ENCODE measurements around the gene CPT1B. TPM values are rescaled to one million over a fixed set of nuclear protein-coding genes. Genes with fewer than 3 reads are reported as not detected.

The CPT1B gene
- total and polyA plus RNA-seq, 2 donors (not counting 3 experiments of a cell fraction or from before 2014, with no cell fraction given): 7.1 TPM

DNA sequence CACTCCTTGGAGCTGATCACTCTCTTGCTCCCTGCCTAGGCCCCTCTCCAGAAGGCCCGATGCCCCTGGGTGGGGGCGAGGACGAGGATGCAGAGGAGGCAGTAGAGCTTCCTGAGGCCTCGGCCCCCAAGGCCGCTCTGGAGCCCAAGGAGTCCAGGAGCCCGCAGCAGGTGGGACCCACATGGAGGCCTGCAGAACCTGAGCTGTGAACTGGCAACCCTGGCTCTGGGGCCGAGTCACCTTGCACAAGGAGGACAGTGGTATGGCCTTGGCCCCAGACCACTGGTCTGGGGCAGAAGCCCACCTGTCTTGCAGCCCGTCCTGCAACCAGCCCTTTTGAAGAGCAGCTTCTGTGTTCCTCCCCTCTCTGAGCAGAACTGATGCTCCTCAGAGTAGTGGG is 59.1 kb downstream of the CPT1B start:
- FAIRE-seq (no peak), DNase-seq (ENCODE audit: low read depth, low spot score) (no peak)
- no peaks in the 10 kb centered on the region for H4K20me1 ChIP-seq (replicated peaks; ENCODE audit: control insufficient read depth, extremely low read depth, insufficient read depth, low read length)
- CTCF ChIA-PET: no interaction called here
- H3K9ac ChIP-seq (replicated peaks; ENCODE audit: extremely low read depth, insufficient read depth, low read length): no peak overlapping the region
- H3K36me3 ChIP-seq (ENCODE audit: control insufficient read depth in 2 of 2, extremely low read depth in 1 of 2, insufficient read depth in 2 of 2, low read length in 2 of 2): peaks cover 0 to 27% of the 10 kb centered on the region in 2 experiments
- no peaks in the 10 kb centered on the region for H3K27me3 ChIP-seq (ENCODE audit: control insufficient read depth in 2 of 2, insufficient read depth in 2 of 2, low read length in 2 of 2)
- H3K4me3 ChIP-seq (replicated peaks in 1 of 3; ENCODE audit: insufficient read depth in 1 of 3, low read depth in 1 of 3, low read length in 3 of 3): no peak overlapping the region
- H3K27ac ChIP-seq (ENCODE audit: insufficient read depth, low read depth, low read length): no peak overlapping the region
- no peak overlapping the region for H3K4me2 ChIP-seq (ENCODE audit: insufficient read depth, low read length)
- no peak overlapping the region for H2AFZ ChIP-seq (ENCODE audit: low read depth, low read length)
- intact Hi-C loops (cut with micrococcal nuclease): no loop called here
- H3K9me1 ChIP-seq (replicated peaks; ENCODE audit: control insufficient read depth, extremely low read depth, insufficient read depth, low read length): no peaks in the 10 kb centered on the region
- dilution Hi-C loops (cut with MboI; ENCODE audit: extremely low pct_ligation_motif_present, low sequenced_read_pairs): no loop called here
- no TSS peak for BruUV-seq (replicated peaks)
- H3K79me2 ChIP-seq (ENCODE audit: control insufficient read depth, insufficient read depth, low read length): peaks cover 12% of the 10 kb centered on the region
- H3K9me3 ChIP-seq (replicated peaks; ENCODE audit: control insufficient read depth, insufficient read depth, low read length): no peaks in the 10 kb centered on the region
- peaks cover 4% of the 10 kb centered on the region for H3K4me1 ChIP-seq (ENCODE audit: control insufficient read depth, extremely low read depth, insufficient read depth, low read length)
- POLR2A ChIA-PET: no interaction called here
- TF ChIP-seq POLR2AphosphoS5 (IDR thresholded peaks at IDR 0.05; ENCODE audit: insufficient read depth, low read depth, low read length): no peak
- TF ChIP-seq POLR2A (IDR thresholded peaks at IDR 0.05; ENCODE audit: low read depth, low read length): no peak
- no peak for TF ChIP-seq MYC (IDR thresholded peaks at IDR 0.05; ENCODE audit: low read depth, low read length)
- TF ChIP-seq FOS (IDR thresholded peaks at IDR 0.05; ENCODE audit: borderline replicate concordance, insufficient read depth, low read length): no peak
- TF ChIP-seq, protein P1, sequence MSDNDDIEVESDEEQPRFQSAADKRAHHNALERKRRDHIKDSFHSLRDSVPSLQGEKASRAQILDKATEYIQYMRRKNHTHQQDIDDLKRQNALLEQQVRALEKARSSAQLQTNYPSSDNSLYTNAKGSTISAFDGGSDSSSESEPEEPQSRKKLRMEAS (IDR thresholded peaks at IDR 0.05; ENCODE audit: insufficient read depth, insufficient read length): no peak
- TF ChIP-seq, protein P2, sequence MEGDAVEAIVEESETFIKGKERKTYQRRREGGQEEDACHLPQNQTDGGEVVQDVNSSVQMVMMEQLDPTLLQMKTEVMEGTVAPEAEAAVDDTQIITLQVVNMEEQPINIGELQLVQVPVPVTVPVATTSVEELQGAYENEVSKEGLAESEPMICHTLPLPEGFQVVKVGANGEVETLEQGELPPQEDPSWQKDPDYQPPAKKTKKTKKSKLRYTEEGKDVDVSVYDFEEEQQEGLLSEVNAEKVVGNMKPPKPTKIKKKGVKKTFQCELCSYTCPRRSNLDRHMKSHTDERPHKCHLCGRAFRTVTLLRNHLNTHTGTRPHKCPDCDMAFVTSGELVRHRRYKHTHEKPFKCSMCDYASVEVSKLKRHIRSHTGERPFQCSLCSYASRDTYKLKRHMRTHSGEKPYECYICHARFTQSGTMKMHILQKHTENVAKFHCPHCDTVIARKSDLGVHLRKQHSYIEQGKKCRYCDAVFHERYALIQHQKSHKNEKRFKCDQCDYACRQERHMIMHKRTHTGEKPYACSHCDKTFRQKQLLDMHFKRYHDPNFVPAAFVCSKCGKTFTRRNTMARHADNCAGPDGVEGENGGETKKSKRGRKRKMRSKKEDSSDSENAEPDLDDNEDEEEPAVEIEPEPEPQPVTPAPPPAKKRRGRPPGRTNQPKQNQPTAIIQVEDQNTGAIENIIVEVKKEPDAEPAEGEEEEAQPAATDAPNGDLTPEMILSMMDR (IDR thresholded peaks at IDR 0.05; ENCODE audit: extremely low read depth in 1 of 2, insufficient read depth in 1 of 2, low read depth in 1 of 2, low read length in 2 of 2): no peak
- no peak for TF ChIP-seq JUN (IDR thresholded peaks at IDR 0.05; ENCODE audit: borderline replicate concordance, insufficient read depth, insufficient read length, low read depth)
- TF ChIP-seq GATA2 (IDR thresholded peaks at IDR 0.05; ENCODE audit: insufficient read depth, insufficient read length, low read depth, low read length): no peak

Other genes with a start within 250 kb of the CPT1B start
- gene PPP6R2, start 235.1 kb downstream of the CPT1B start, total RNA-seq: 46.4 and 54.6 TPM in 2 replicates
- gene PPP6R2, start 235.1 kb downstream of the CPT1B start, polyA plus RNA-seq: 38.6 and 41.2 TPM in 2 replicates
- gene SBF1, start 103.4 kb downstream of the CPT1B start, total RNA-seq: 67.2 and 68.6 TPM in 2 replicates
- 36.3 and 40.0 TPM in 2 replicates for gene SBF1, start 103.4 kb downstream of the CPT1B start, polyA plus RNA-seq
- 0.69 and 1.5 TPM in 2 replicates for gene ADM2, start 96.9 kb downstream of the CPT1B start, total RNA-seq
- gene ADM2, start 96.9 kb downstream of the CPT1B start, polyA plus RNA-seq: 0.28 and 0.43 TPM in 2 replicates
- gene MIOX, start 91.6 kb downstream of the CPT1B start, total RNA-seq: not detected in 2 replicates
- not detected in 2 replicates for gene MIOX, start 91.6 kb downstream of the CPT1B start, polyA plus RNA-seq
- 89.7 and 94.8 TPM in 2 replicates for gene LMF2, start 70.7 kb downstream of the CPT1B start, total RNA-seq
- 112 and 190 TPM in 2 replicates for gene LMF2, start 70.7 kb downstream of the CPT1B start, polyA plus RNA-seq
- gene NCAPH2, start 70.2 kb downstream of the CPT1B start, total RNA-seq: 42.4 and 43.1 TPM in 2 replicates
- gene NCAPH2, start 70.2 kb downstream of the CPT1B start, polyA plus RNA-seq: 34.8 and 43.2 TPM in 2 replicates
- gene SCO2, start 52.8 kb downstream of the CPT1B start, total RNA-seq: 3.2 and 3.7 TPM in 2 replicates
- 3.1 and 3.5 TPM in 2 replicates for gene SCO2, start 52.8 kb downstream of the CPT1B start, polyA plus RNA-seq
- gene TYMP, start 48.4 kb downstream of the CPT1B start, total RNA-seq: 2.1 and 2.4 TPM in 2 replicates
- gene TYMP, start 48.4 kb downstream of the CPT1B start, polyA plus RNA-seq: 2.0 and 2.9 TPM in 2 replicates
- not detected in 2 replicates for gene KLHDC7B, start 32.5 kb downstream of the CPT1B start, total RNA-seq
- not detected in 2 replicates for gene KLHDC7B, start 32.5 kb downstream of the CPT1B start, polyA plus RNA-seq
- gene SYCE3, start 15.5 kb downstream of the CPT1B start, total RNA-seq: not detected in 2 replicates
- gene SYCE3, start 15.5 kb downstream of the CPT1B start, polyA plus RNA-seq: not detected in 2 replicates
- gene CHKB, start 4.4 kb upstream of the CPT1B start, total RNA-seq: 57.7 and 62.4 TPM in 2 replicates
- gene CHKB, start 4.4 kb upstream of the CPT1B start, polyA plus RNA-seq: 67.5 and 70.6 TPM in 2 replicates
- 0.31 and 0.37 TPM in 2 replicates for gene MAPK8IP2, start 22.4 kb upstream of the CPT1B start, total RNA-seq
- gene MAPK8IP2, start 22.4 kb upstream of the CPT1B start, polyA plus RNA-seq: 0.18 and 0.21 TPM in 2 replicates
- 19.3 and 22.3 TPM in 2 replicates for gene ARSA, start 49.7 kb upstream of the CPT1B start, total RNA-seq
- 33.6 and 47.7 TPM in 2 replicates for gene ARSA, start 49.7 kb upstream of the CPT1B start, polyA plus RNA-seq
- 137 and 158 TPM in 2 replicates for gene SHANK3, start 94.4 kb upstream of the CPT1B start, total RNA-seq
- gene SHANK3, start 94.4 kb upstream of the CPT1B start, polyA plus RNA-seq: 26.1 and 29.7 TPM in 2 replicates
- 4.1 and 4.9 TPM in 2 replicates for gene ACR, start 159.8 kb upstream of the CPT1B start, total RNA-seq
- gene ACR, start 159.8 kb upstream of the CPT1B start, polyA plus RNA-seq: 0.43 and 0.91 TPM in 2 replicates
- gene RABL2B, start 205.2 kb upstream of the CPT1B start, total RNA-seq: 24.3 and 26.7 TPM in 2 replicates
- gene RABL2B, start 205.2 kb upstream of the CPT1B start, polyA plus RNA-seq: 39.8 and 41.8 TPM in 2 replicates

Data from endothelial cell of umbilical vein (primary cell).